Upper lobe of left lung (tissue), 4 donors: ENCODE results near the gene OBSCN.
"Not testable (repeated sequence)": the region's sequence is repeated elsewhere in the genome, so short reads cannot be mapped to it uniquely, and the experiment has no call there.

ENCODE experiments used
- EP300 ChIP-seq, 4 donors: sonication (generic); formaldehyde crosslinking; IDR thresholded peaks; one replicate each; pipeline ENCODE4 v1.5.1; 2017; ENCODE audit warnings: antibody characterized with exemption in 4 of 4, control low read depth in 2 of 4
- POLR2A ChIP-seq, 4 donors: fragments of 450-650 bp; IDR thresholded peaks; one replicate each; pipeline ENCODE4 v1.5.1; 2016 to 2017; ENCODE audit warnings: antibody characterized with exemption in 4 of 4, mild to moderate bottlenecking in 2 of 4
- POLR2AphosphoS5 ChIP-seq, 2 donors: sonication (generic); formaldehyde crosslinking; IDR thresholded peaks; one replicate each; pipeline ENCODE4 v1.5.1; 2017; ENCODE audit warnings: antibody characterized with exemption in 2 of 2
- TF ChIP-seq, protein P1 (sequence below), 6 experiments: fragments of 450-650 bp in 4 of 6; fragments of 200-600 bp in 2 of 6; sonication (generic) in 2 of 6; IDR thresholded peaks; one replicate each; pipeline ENCODE4 v1.5.1; 2016 to 2019; ENCODE audit warnings: antibody characterized with exemption in 6 of 6

DNA sequence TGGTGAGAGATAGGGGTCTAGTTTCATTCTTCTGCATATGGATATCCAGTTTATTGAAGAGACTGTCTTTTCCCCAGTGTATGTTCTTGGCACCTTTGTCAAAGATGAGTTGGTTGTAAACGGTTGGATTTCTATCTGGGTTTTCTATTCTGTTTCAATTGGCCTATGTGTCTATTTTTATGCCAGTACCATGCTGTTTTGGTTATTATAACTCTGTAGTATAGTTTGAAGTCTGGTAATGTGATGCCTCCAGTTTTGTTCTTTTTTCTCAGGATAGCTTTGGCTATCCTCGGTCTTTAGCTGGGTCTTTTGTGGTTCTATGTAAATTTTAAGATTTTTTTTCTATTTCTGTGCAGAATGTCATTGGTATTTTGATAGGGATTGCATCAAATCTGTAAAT lies 19.6 kb upstream of the OBSCN start:
- TF ChIP-seq, protein P1, sequence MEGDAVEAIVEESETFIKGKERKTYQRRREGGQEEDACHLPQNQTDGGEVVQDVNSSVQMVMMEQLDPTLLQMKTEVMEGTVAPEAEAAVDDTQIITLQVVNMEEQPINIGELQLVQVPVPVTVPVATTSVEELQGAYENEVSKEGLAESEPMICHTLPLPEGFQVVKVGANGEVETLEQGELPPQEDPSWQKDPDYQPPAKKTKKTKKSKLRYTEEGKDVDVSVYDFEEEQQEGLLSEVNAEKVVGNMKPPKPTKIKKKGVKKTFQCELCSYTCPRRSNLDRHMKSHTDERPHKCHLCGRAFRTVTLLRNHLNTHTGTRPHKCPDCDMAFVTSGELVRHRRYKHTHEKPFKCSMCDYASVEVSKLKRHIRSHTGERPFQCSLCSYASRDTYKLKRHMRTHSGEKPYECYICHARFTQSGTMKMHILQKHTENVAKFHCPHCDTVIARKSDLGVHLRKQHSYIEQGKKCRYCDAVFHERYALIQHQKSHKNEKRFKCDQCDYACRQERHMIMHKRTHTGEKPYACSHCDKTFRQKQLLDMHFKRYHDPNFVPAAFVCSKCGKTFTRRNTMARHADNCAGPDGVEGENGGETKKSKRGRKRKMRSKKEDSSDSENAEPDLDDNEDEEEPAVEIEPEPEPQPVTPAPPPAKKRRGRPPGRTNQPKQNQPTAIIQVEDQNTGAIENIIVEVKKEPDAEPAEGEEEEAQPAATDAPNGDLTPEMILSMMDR (IDR thresholded peaks at IDR 0.05), result not testable (repeated sequence)
- TF ChIP-seq POLR2A, POLR2AphosphoS5, EP300 (IDR thresholded peaks at IDR 0.05): not testable (repeated sequence)
